T-cell (primary cell): ENCODE measurements around the gene MCCD1. TPM values are rescaled to one million over a fixed set of nuclear protein-coding genes. Genes with fewer than 3 reads are reported as not detected.

Source experiments
- ATAC-seq, 4 experiments: fragments of 200-7000 bp in 3 of 4; fragments of 150-1000 bp in 1 of 4; cut with Tn5 transposase; replicated peaks in 1 of 4; 1 replicate in 3 of 4; 2 replicates in 1 of 4; pipeline ENCODE4 v1.10.0; 2021; ENCODE audit warnings: moderate library complexity in 3 of 4, mild to moderate bottlenecking in 2 of 4, moderate number of reproducible peaks in 1 of 4
- CTCF ChIA-PET, 2 donors: fragments of 300-600 bp; sonication (Branson Sonifier 250); formaldehyde crosslinking; loops; one replicate each; lab custom pipeline; 2022; ENCODE audit warnings: antibody characterized with exemption in 2 of 2; lab: Charles Lee
- POLR2A ChIA-PET, 2 donors: fragments of 300-600 bp; sonication (Branson Sonifier 250); formaldehyde crosslinking; loops; one replicate each; lab custom pipeline; 2022; ENCODE audit warnings: antibody characterized with exemption in 2 of 2; lab: Charles Lee
- DNase-seq, 35 experiments: peaks; one replicate each; pipeline versions ENCODE4 v3.0.0 to v3.0.0-alpha.2; 2013 to 2023
- H3K27ac ChIP-seq: one replicate; pipeline ENCODE4 v1.5.1; 2013; ENCODE audit warnings: low read length
- H3K27me3 ChIP-seq, 2 experiments: replicated peaks in 1 of 2; 1 replicate in 1 of 2; 2 replicates in 1 of 2; pipeline versions ENCODE4 v1.6.1 to v1.7.0; 2013; ENCODE audit warnings: low read length in 1 of 2, mixed read lengths in 1 of 2; ENCODE audit not compliant: control insufficient read depth in 2 of 2, insufficient read depth in 2 of 2; ENCODE audit errors: extremely low read depth in 1 of 2
- H3K36me3 ChIP-seq, 2 donors: 1 replicate in 1 of 2; 2 replicates in 1 of 2; pipeline versions ENCODE4 v1.6.1 to v1.7.0; 2013; ENCODE audit warnings: low read length in 1 of 2; ENCODE audit not compliant: control insufficient read depth in 2 of 2, insufficient read depth in 1 of 2; ENCODE audit errors: extremely low read depth in 1 of 2
- H3K4me1 ChIP-seq, 2 experiments: 1 replicate in 1 of 2; 2 replicates in 1 of 2; pipeline versions ENCODE4 v1.6.1 to v1.7.0; 2013; ENCODE audit warnings: low read length in 2 of 2, mixed read lengths in 1 of 2; ENCODE audit not compliant: insufficient read depth in 2 of 2, control insufficient read depth in 1 of 2; ENCODE audit errors: extremely low read depth in 1 of 2
- H3K4me3 ChIP-seq, 2 donors: 1 replicate in 1 of 2; 2 replicates in 1 of 2; pipeline versions ENCODE4 v1.5.1 to v1.7.0; 2013; ENCODE audit warnings: mild to moderate bottlenecking in 2 of 2, low read length in 1 of 2, moderate library complexity in 1 of 2; ENCODE audit not compliant: control insufficient read depth in 1 of 2; ENCODE audit errors: extremely low read depth in 1 of 2
- H3K9me3 ChIP-seq: 2 replicates; pipeline ENCODE4 v1.7.0; 2013
- H3K27ac Mint-ChIP-seq, 2 donors: one replicate each; pipeline ENCODE4 v1.8.0; 2020 to 2021; ENCODE audit warnings: mild to moderate bottlenecking in 2 of 2, mixed read lengths in 2 of 2
- H3K27me3 Mint-ChIP-seq, 2 donors: one replicate each; pipeline ENCODE4 v1.8.0; 2021 to 2022; ENCODE audit warnings: mixed read lengths in 2 of 2
- H3K36me3 Mint-ChIP-seq: one replicate; pipeline ENCODE4 v1.8.0; 2021; ENCODE audit warnings: mixed read lengths
- H3K4me1 Mint-ChIP-seq, 3 donors: one replicate each; pipeline ENCODE4 v1.8.0; 2020 to 2022; ENCODE audit warnings: mixed read lengths in 3 of 3, mild to moderate bottlenecking in 1 of 3
- H3K4me3 Mint-ChIP-seq, 3 donors: one replicate each; pipeline ENCODE4 v1.8.0; 2020 to 2022; ENCODE audit warnings: mild to moderate bottlenecking in 3 of 3, mixed read lengths in 3 of 3, moderate library complexity in 3 of 3
- H3K9me3 Mint-ChIP-seq, 3 donors: one replicate each; pipeline ENCODE4 v1.8.0; 2020 to 2022; ENCODE audit warnings: mixed read lengths in 3 of 3
- WGBS: methylation state at CpG from one replicate; pipeline ENCODE4 v1.1.5; 2013; ENCODE audit warnings: missing lambda C conversion rate; ENCODE audit not compliant: insufficient coverage; 5-methylcytosine and 5-hydroxymethylcytosine counted together
- total RNA-seq, 35 experiments: library from RNA in 6 of 35; stranded (reverse) in 6 of 35; fragments of 120-200 nt in 1 of 35; gene quantifications; one replicate each; pipeline versions ENCODE4 v1.2.1 to v1.2.4 and lab custom pipeline; 2013 to 2026

MCCD1 gene
- total RNA-seq, 5 donors from 2014 or later (not counting 1 experiment from before 2014, with no cell fraction given), result not detected

DNA sequence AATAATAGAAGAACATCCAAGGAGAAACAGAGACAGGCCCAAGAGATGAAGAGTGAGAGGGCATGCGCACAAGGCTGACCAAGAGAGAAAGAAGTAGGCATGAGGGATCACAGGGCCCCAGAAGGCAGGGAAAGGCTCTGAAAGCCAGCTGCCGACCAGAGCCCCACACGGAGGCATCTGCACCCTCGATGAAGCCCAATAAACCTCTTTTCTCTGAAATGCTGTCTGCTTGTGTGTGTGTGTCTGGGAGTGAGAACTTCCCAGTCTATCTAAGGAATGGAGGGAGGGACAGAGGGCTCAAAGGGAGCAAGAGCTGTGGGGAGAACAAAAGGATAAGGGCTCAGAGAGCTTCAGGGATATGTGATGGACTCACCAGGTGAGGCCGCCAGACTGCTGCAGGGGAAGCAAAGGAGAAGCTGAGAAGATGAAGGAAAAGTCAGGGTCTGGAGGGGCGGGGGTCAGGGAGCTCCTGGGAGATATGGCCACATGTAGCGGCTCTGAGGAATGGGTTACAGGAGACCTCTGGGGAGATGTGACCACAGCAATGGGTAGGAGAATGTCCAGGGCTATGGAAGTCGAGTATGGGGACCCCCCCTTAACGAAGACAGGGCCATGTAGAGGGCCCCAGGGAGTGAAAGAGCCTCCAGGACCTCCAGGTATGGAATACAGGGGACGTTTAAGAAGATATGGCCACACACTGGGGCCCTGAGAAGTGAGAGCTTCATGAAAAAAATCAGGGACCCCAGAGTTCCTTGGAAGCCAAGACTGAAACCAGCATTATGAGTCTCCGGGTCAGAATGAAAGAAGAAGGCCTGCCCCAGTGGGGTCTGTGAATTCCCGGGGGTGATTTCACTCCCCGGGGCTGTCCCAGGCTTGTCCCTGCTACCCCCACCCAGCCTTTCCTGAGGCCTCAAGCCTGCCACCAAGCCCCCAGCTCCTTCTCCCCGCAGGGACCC lies 45.6 kb downstream of the MCCD1 start:
- no peaks in the 10 kb centered on the region for H3K27me3 ChIP-seq
- H3K4me1 ChIP-seq, result peaks cover 44 to 93% of the 10 kb centered on the region in 2 experiments
- Mint-ChIP-seq H3K36me3 (peaks cover 15% of the 10 kb centered on the region), H3K4me3 (peak overlapping the region; percentile 86 to 99 (median 91)), H3K9me3 (no peaks in the 10 kb centered on the region), H3K27ac (peak overlapping the region; percentile 98 to 100), H3K4me1 (peaks cover 94 to 95% (median 94%) of the 10 kb centered on the region in 3 donors), H3K27me3 (no peaks in the 10 kb centered on the region)
- CTCF ChIA-PET, result interaction anchor here (0.5 to 4.0 kb wide), 18 partner anchors 8 to 163 kb away, joined by 3 to 22 read pairs (median 5); partner anchors contain the start of genes ATP6V1G2 (in 1 of the 2), LST1 (in 1 of the 2) and NCR3 (in 1 of the 2)
- no peaks in the 10 kb centered on the region for H3K9me3 ChIP-seq
- peak overlapping the region in 1 of 2 donors; percentile 79 for H3K4me3 ChIP-seq
- POLR2A ChIA-PET, result interaction anchor here (0.6 to 2.9 kb wide), 6 partner anchors 11 to 24 kb away, joined by 3 to 8 read pairs (median 4); partner anchors contain the start of gene NCR3 (in 1 of the 2)
- H3K27ac ChIP-seq, result peak overlapping the region; percentile 92
- DNase-seq (no peak), ATAC-seq (no peak)
- WGBS, result 56% methylated on average over 12 of the region's 14 CpGs
- peaks cover 0 to 18% of the 10 kb centered on the region in 2 donors for H3K36me3 ChIP-seq

DNA sequence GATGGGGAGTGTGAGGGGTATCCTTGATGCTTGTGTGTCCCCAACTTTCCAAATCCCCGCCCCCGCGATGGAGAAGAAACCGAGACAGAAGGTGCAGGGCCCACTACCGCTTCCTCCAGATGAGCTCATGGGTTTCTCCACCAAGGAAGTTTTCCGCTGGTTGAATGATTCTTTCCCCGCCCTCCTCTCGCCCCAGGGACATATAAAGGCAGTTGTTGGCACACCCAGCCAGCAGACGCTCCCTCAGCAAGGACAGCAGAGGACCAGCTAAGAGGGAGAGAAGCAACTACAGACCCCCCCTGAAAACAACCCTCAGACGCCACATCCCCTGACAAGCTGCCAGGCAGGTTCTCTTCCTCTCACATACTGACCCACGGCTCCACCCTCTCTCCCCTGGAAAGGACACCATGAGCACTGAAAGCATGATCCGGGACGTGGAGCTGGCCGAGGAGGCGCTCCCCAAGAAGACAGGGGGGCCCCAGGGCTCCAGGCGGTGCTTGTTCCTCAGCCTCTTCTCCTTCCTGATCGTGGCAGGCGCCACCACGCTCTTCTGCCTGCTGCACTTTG lies 46.7 kb downstream of the MCCD1 start, which contains the start of gene TNF:
TSS of gene TNF (plus strand) at position 231 of the 567 bp plus-strand sequence. CDS start at position 408, 177 bp downstream.
- ATAC-seq, result peak; percentile 5 to 8 (median 6)
- H3K27me3 Mint-ChIP-seq, result no peaks in the 10 kb centered on the region
- peaks cover 0 to 18% of the 10 kb centered on the region in 2 donors for H3K36me3 ChIP-seq
- H3K4me1 ChIP-seq, result peaks cover 45 to 93% of the 10 kb centered on the region in 2 experiments
- CTCF ChIA-PET, result interaction anchor here (0.6 to 4.0 kb wide), 13 partner anchors 8 to 32 kb away, joined by 3 to 22 read pairs (median 5); partner anchors contain the start of genes ATP6V1G2 (in 1 of the 2), LST1 (in 1 of the 2) and NCR3 (in 1 of the 2)
- H3K4me3 ChIP-seq, result peak within 1 kb of the TSS; percentile 79 to 87
- peak within 1 kb of the TSS; percentile 86 to 99 (median 91) for H3K4me3 Mint-ChIP-seq
- POLR2A ChIA-PET, result interaction anchor here (0.7 to 2.9 kb wide), 6 partner anchors 10 to 24 kb away, joined by 3 to 8 read pairs (median 4); partner anchors contain the start of gene NCR3 (in 1 of the 2)
- H3K27ac ChIP-seq, result peak within 1 kb of the TSS; percentile 92
- no peaks in the 10 kb centered on the region for H3K27me3 ChIP-seq
- H3K9me3 Mint-ChIP-seq, result no peaks in the 10 kb centered on the region
- peaks cover 21% of the 10 kb centered on the region for H3K36me3 Mint-ChIP-seq
- peak within 1 kb of the TSS; percentile 98 to 100 for H3K27ac Mint-ChIP-seq
- peaks cover 90 to 95% (median 94%) of the 10 kb centered on the region in 3 donors for H3K4me1 Mint-ChIP-seq
- H3K9me3 ChIP-seq, result no peaks in the 10 kb centered on the region
- WGBS, result 12% methylated on average over 10 of the region's 19 CpGs
- DNase-seq, result peak in 26 of 35 experiments; percentile 32 to 81 (median 52)

DNA sequence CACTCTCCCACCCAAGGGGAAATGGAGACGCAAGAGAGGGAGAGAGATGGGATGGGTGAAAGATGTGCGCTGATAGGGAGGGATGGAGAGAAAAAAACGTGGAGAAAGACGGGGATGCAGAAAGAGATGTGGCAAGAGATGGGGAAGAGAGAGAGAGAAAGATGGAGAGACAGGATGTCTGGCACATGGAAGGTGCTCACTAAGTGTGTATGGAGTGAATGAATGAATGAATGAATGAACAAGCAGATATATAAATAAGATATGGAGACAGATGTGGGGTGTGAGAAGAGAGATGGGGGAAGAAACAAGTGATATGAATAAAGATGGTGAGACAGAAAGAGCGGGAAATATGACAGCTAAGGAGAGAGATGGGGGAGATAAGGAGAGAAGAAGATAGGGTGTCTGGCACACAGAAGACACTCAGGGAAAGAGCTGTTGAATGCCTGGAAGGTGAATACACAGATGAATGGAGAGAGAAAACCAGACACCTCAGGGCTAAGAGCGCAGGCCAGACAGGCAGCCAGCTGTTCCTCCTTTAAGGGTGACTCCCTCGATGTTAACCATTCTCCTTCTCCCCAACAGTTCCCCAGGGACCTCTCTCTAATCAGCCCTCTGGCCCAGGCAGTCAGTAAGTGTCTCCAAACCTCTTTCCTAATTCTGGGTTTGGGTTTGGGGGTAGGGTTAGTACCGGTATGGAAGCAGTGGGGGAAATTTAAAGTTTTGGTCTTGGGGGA lies 47.4 kb downstream of the MCCD1 start:
- ChIA-PET CTCF (interaction anchor here (0.6 to 4.0 kb wide), 16 partner anchors 9 to 1085 kb away, joined by 3 to 22 read pairs (median 4); partner anchors contain the start of genes ATP6V1G2 (in 1 of the 2), LST1 (in 1 of the 2) and NCR3 (in 1 of the 2)), POLR2A (interaction anchor here (0.6 to 2.9 kb wide), 4 partner anchors 11 to 260 kb away, joined by 3 to 8 read pairs (median 5); no protein-coding TSS in a partner anchor)
- Mint-ChIP-seq H3K4me1 (peaks cover 85 to 95% (median 91%) of the 10 kb centered on the region in 3 donors), H3K9me3 (no peaks in the 10 kb centered on the region), H3K4me3 (peak overlapping the region; percentile 86 to 99 (median 91)), H3K27me3 (no peaks in the 10 kb centered on the region), H3K27ac (peak overlapping the region; percentile 98 to 100), H3K36me3 (peaks cover 27% of the 10 kb centered on the region)
- Histone ChIP-seq H3K4me1 (peaks cover 39 to 90% of the 10 kb centered on the region in 2 experiments), H3K9me3 (no peaks in the 10 kb centered on the region), H3K4me3 (peak overlapping the region; percentile 79 to 87), H3K36me3 (peaks cover 0 to 18% of the 10 kb centered on the region in 2 donors), H3K27ac (peak overlapping the region; percentile 92), H3K27me3 (no peaks in the 10 kb centered on the region)
- 33% methylated on average over 5 of the region's 8 CpGs for WGBS
- ATAC-seq, result no peak
- DNase-seq, result peak in 1 of 35 experiments; percentile 32

DNA sequence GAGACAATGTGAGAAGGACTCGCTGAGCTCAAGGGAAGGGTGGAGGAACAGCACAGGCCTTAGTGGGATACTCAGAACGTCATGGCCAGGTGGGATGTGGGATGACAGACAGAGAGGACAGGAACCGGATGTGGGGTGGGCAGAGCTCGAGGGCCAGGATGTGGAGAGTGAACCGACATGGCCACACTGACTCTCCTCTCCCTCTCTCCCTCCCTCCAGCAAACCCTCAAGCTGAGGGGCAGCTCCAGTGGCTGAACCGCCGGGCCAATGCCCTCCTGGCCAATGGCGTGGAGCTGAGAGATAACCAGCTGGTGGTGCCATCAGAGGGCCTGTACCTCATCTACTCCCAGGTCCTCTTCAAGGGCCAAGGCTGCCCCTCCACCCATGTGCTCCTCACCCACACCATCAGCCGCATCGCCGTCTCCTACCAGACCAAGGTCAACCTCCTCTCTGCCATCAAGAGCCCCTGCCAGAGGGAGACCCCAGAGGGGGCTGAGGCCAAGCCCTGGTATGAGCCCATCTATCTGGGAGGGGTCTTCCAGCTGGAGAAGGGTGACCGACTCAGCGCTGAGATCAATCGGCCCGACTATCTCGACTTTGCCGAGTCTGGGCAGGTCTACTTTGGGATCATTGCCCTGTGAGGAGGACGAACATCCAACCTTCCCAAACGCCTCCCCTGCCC lies 48.3 kb downstream of the MCCD1 start:
- ChIA-PET POLR2A (interaction anchor here (0.6 to 2.9 kb wide), 2 partner anchors 26 to 74 kb away, joined by 3 to 8 read pairs; no protein-coding TSS in a partner anchor), CTCF (interaction anchor here (0.6 to 4.0 kb wide), 11 partner anchors 8 to 309 kb away, joined by 3 to 22 read pairs (median 4); partner anchors contain the start of genes LST1 (in 1 of the 2) and NCR3 (in 1 of the 2))
- H3K4me3 Mint-ChIP-seq, result peak overlapping the region; percentile 86 to 99 (median 91)
- Histone ChIP-seq H3K27me3 (no peaks in the 10 kb centered on the region), H3K4me1 (peaks cover 34 to 85% of the 10 kb centered on the region in 2 experiments), H3K4me3 (peak overlapping the region; percentile 79 to 87), H3K36me3 (peaks cover 0 to 18% of the 10 kb centered on the region in 2 donors), H3K27ac (peak overlapping the region; percentile 92), H3K9me3 (no peaks in the 10 kb centered on the region)
- H3K9me3 Mint-ChIP-seq, result no peaks in the 10 kb centered on the region
- WGBS, result 56% methylated on average over 11 of the region's 19 CpGs
- H3K4me1 Mint-ChIP-seq, result peaks cover 76 to 90% (median 84%) of the 10 kb centered on the region in 3 donors
- DNase-seq (peak in 14 of 35 experiments; percentile 15 to 66 (median 40)), ATAC-seq (peak in 1 of 4 experiments; percentile 6)
- H3K27ac Mint-ChIP-seq, result peak overlapping the region; percentile 98 to 100
- H3K36me3 Mint-ChIP-seq, result peaks cover 36% of the 10 kb centered on the region
- H3K27me3 Mint-ChIP-seq, result no peaks in the 10 kb centered on the region

- H3K9me3 Mint-ChIP-seq, result no peaks in the 10 kb centered on the region
- ATAC-seq (no peak), DNase-seq (no peak)
- peak overlapping the region; percentile 17 to 79 for H3K4me3 ChIP-seq
- H3K27me3 Mint-ChIP-seq, result no peaks in the 10 kb centered on the region
- no peaks in the 10 kb centered on the region for H3K27me3 ChIP-seq
- H3K9me3 ChIP-seq, result no peaks in the 10 kb centered on the region
- peaks cover 0 to 18% of the 10 kb centered on the region in 2 donors for H3K36me3 ChIP-seq
- WGBS, result 40% methylated on average over 2 of the region's 3 CpGs
- peak overlapping the region; percentile 98 to 100 for H3K27ac Mint-ChIP-seq
- peaks cover 76 to 90% (median 83%) of the 10 kb centered on the region in 3 donors for H3K4me1 Mint-ChIP-seq
- CTCF ChIA-PET, result interaction anchor here (0.8 to 4.0 kb wide), 6 partner anchors 10 to 28 kb away, joined by 3 to 22 read pairs (median 9); no protein-coding TSS in a partner anchor
- peaks cover 36% of the 10 kb centered on the region for H3K36me3 Mint-ChIP-seq
- peaks cover 34 to 86% of the 10 kb centered on the region in 2 experiments for H3K4me1 ChIP-seq
- H3K4me3 Mint-ChIP-seq, result peak overlapping the region; percentile 86 to 99 (median 91)
- POLR2A ChIA-PET, result interaction anchor here in 1 of 2 donors (0.6 kb wide), 1 partner anchor 75 kb away, joined by 3 read pairs; no protein-coding TSS in a partner anchor
- peak overlapping the region; percentile 92 for H3K27ac ChIP-seq
Measured at GRCh38 chr6:31577579-31577966, 48.8 kb downstream of the MCCD1 start.
